HG03135 (cell line): ENCODE measurements around the gene FAR1.

Source experiments
- ATAC-seq: cut with Tn5 transposase; IDR thresholded peaks from one replicate; pipeline ENCODE4 v1.9.1; 2021; ENCODE audit warnings: mild to moderate bottlenecking, moderate library complexity; ENCODE audit not compliant: unreplicated experiment

FAR1 gene

GRCh38 chr11:13669544-13670488, 1.3 kb downstream of the FAR1 start:
- no peak for ATAC-seq

- no peak for ATAC-seq
These were observed 4.2 kb downstream of the FAR1 start for GRCh38 chr11:13672576-13673210.

DNA sequence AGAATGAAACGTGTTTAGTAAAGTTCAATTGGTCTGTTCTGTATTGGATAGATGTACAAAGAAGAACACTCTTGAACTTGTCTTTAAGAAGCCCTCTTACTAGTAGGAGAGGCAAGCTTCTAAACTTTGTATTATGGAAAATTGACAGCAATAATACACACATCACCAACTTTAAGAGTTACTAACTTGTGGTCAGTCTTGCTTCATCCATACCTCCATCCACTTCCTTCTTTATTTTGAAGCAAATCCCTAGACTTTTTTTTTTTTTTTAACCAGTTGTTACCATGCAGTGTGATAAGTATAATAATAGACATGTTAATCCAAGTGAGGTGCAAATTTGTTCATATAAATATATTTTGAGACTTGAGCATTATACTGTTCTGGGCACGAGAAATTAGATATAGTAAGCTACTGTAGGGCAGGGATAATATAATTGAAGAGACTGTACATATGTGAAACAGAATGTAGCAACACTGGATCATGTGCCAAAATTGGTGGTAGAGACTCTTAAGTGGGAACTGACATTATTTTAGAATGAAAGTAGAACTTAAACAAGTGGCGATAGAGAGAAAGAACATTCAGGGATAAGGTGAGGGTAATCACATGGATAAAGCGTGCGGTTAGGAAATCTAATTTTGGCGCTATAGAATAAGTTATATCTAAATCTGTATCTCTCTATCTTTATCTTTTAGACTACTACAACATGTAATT, 6.5 kb downstream of the FAR1 start:
- ATAC-seq, result no peak

GRCh38 chr11:13676576-13676975, 8.1 kb downstream of the FAR1 start:
- no peak for ATAC-seq

DNA sequence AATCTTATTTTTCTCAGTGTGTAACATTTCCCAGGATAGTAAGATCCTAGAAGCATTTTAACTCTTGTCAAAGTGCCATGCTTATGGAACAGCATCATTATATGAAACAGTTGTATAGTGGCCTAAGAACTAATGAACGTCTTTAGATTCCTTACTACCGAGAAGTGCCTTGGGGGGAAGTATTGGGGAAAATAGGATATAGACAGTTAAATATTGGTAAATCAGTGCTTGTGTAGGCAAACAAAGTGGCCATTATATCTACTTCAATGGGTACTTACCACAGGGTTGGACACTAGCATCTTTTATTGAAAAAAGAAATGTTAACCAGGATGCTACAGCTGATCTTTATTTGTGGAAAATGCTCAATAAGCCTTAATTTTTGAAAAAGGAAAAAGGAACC, 11.3 kb downstream of the FAR1 start:
- ATAC-seq, result no peak

- ATAC-seq, result no peak
These were observed 12.2 kb downstream of the FAR1 start for GRCh38 chr11:13680501-13681264.

DNA sequence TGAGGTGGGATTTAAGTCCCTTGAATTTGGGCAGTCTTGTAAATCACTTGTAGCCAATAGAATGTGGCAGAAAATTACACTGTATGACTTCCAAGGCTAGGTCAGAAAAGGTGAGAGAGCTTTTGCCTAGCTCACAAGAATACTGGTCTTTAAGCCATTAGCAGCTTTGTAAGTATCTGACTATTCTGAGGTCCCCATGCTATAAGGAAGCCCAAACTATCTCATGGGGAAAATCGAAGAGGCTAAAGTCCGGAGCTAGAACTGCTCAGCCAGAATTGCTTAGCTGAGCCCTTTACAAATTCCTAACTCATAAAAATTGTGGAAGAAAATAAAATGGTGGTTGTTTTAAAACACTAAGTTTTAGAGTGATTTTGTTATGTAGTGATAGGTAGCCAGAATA, 13.0 kb downstream of the FAR1 start:
- ATAC-seq, result no peak

GRCh38 chr11:13682212-13682611, 13.7 kb downstream of the FAR1 start:
- ATAC-seq, result no peak

GRCh38 chr11:13685461-13686108, 17.1 kb downstream of the FAR1 start:
- ATAC-seq, result no peak

DNA sequence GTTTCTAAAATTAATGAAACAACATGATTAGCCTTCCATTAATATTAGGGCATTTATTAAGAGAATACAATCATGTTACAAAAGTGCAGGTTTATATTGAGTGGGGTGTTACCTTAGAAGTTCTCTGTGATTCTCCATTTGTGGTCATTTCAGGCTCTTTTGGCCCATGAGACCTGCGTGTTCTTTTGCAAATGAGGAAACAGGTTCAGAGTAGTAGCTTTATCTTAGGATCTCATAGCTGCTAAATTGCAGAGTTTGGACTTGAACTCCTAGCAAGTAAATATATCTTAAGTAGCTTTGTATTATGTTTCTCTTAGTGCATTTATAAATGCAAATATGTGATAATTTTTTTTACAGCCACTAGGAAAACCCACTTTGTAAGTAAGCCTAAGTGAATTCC, 18.3 kb downstream of the FAR1 start:
- no peak for ATAC-seq

GRCh38 chr11:13687271-13687670, 18.8 kb downstream of the FAR1 start:
- no peak for ATAC-seq

DNA sequence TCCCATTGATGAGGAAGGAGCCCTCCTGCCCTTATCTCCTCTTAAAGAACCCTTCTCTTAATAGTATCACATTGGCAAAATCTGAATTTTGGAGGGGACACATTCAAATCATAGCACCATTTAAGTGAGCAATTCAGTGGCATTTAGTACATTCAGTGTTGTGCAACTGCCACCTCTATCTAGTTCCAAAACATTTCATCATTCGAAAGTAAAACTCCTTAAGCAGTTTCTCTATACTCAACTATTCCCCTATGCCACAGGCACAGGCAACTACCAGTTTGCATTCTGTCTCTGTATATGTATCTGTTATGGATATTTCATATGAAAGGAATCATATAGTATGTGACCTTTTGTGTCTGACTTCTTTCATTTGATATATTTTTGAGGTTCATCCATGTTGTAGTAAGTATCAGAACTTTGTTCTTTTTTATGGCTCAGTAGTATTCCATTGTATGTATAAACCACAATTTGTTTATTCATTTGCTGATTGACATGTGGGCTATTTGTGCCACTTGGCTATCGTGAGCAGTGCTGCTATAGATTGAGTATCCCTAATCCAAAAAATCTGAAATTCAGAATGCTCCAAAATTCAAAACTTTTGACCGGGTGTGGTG, 22.9 kb downstream of the FAR1 start:
- ATAC-seq, result no peak

DNA sequence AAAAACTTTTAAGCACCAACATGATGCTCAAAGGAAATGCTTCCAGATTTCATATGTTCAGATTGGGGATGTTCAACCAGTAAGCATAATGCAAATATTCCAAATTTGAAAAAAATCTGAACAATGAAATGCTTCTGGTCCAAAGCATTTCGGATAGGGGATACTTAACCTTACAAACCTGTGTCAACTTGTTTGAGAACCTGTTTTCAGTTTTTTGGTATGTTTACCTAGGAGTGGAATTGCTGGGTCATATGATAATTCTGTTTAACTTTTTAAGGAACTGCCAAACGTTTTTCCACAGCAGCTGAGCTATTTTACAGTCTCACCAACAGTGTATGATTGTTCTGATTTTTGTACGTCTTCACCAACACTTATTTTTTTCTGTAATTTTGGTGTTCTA, 23.7 kb downstream of the FAR1 start:
- ATAC-seq, result no peak

- ATAC-seq, result no peak
These were observed 25.6 kb downstream of the FAR1 start for GRCh38 chr11:13694115-13694514.

GRCh38 chr11:13695886-13696285, 27.4 kb downstream of the FAR1 start:
- ATAC-seq, result no peak

DNA sequence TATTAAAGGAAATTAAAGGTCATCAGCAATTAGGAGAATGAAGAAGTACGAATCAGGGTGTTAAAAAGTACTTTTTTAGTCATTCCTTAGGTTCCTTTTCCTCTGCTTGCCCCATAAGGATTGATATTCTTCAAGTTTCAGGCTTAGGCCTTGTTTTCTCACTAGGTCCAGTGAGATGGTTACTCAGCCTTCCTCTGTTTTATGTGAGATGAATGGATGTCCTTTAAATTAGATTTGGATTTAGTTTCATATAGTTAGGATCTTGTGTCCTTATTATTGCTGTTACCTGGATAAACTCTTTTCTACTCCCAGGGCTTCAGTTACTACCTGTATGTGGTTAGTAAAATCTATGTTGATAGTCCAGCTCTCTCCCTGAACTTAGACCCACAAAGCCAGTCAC, 29.2 kb downstream of the FAR1 start:
- no peak for ATAC-seq

DNA sequence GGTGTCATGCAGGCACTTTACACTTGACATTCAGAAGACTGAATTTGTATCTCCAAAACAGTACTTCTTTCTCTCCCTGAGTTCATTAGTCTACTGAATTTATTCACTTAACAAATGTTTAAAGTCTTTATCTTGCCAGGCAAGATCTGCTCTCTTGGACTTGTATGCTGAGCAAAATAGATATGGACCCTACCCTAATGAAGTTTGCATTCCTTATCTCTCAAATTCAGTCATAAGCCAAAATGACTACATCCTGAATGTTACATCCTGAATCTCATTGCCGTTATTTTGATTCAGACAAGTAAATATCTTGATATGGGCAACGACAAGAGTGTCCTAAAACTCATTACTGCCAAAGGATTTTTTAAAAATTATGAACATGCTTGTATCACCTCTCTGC, 29.7 kb downstream of the FAR1 start:
- ATAC-seq, result no peak

GRCh38 chr11:13699041-13699440, 30.6 kb downstream of the FAR1 start:
- ATAC-seq, result no peak

- ATAC-seq, result no peak
These were observed 31.4 kb downstream of the FAR1 start for GRCh38 chr11:13699870-13700269.

DNA sequence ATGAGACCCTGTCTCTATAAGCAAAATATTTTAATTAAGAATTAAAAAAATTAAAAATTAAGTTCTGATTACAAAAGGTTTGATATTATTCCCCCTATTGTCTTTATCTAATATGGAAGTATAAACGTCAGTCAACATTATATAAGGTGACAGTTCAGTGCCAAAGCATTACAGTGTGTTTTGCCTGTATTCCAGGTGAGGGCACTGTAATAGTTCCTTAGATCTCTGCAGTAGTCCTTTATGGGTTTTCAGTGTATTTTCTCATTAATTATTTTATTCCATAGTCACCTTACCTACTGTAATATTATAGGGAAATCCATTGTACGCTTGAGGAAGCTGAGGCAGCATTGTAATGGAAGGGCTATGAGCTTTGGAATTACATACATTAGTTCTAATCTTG, 33.0 kb downstream of the FAR1 start:
- ATAC-seq, result no peak
